OCI-LY7 (cell line): Measurements from ENCODE around the gene UBTD2. TPM values are rescaled to one million over a fixed set of nuclear protein-coding genes. Genes with fewer than 3 reads are reported as not detected.

Experiments used
- BruUV-seq: library from RNA; stranded (reverse); fragments of 400-500 nt; replicated peaks from 2 replicates; lab custom pipeline; 2021; lab: Mats Ljungman, UMichigan
- CTCF ChIA-PET: fragments of 300-600 bp; sonication (Branson Sonifier 250); formaldehyde crosslinking; loops from one replicate; lab custom pipeline; 2022; ENCODE audit warnings: antibody characterized with exemption; ENCODE audit not compliant: unreplicated experiment; lab: Charles Lee
- POLR2A ChIA-PET: fragments of 300-600 bp; sonication (Branson Sonifier 250); formaldehyde crosslinking; loops from one replicate; lab custom pipeline; 2022; ENCODE audit warnings: antibody characterized with exemption; lab: Charles Lee
- DNase-seq: peaks from one replicate; pipeline ENCODE4 v3.0.0-alpha.2; 2015; ENCODE audit warnings: low spot score
- H2AFZ ChIP-seq: fragments of 200-600 bp; sonication (generic), shearing (Covaris generic); 2 replicates; pipeline ENCODE4 v1.6.1; 2014; ENCODE audit warnings: mild to moderate bottlenecking, antibody characterized with exemption, low read length, moderate library complexity
- H3K27ac ChIP-seq: fragments of 200-600 bp; sonication (generic); 2 replicates; pipeline ENCODE4 v1.5.1; 2014; ENCODE audit warnings: mixed run types, low read depth, mild to moderate bottlenecking, moderate library complexity, low read length, inconsistent platforms; ENCODE audit not compliant: poor library complexity, severe bottlenecking
- H3K36me3 ChIP-seq: fragments of 200-600 bp; sonication (generic); 2 replicates; pipeline ENCODE4 v1.6.1; 2014; ENCODE audit warnings: mild to moderate bottlenecking, antibody characterized with exemption, low read length, moderate library complexity, mixed read lengths; ENCODE audit not compliant: insufficient read depth
- H3K4me1 ChIP-seq: fragments of 200-600 bp; sonication (generic); 2 replicates; pipeline ENCODE4 v1.5.1; 2014; ENCODE audit warnings: mild to moderate bottlenecking, low read length; ENCODE audit not compliant: insufficient read depth, poor library complexity, severe bottlenecking
- H3K4me2 ChIP-seq: fragments of 200-600 bp; sonication (generic); 2 replicates; pipeline ENCODE4 v1.6.1; 2014; ENCODE audit warnings: mild to moderate bottlenecking, low read length
- H3K4me3 ChIP-seq: fragments of 200-600 bp; sonication (generic); 2 replicates; pipeline ENCODE4 v1.5.1; 2014; ENCODE audit warnings: mild to moderate bottlenecking, low read depth, low read length; ENCODE audit not compliant: poor library complexity, severe bottlenecking
- H3K79me2 ChIP-seq: fragments of 200-600 bp; sonication (generic); 2 replicates; pipeline ENCODE4 v1.6.1; 2016; ENCODE audit warnings: low read depth, mild to moderate bottlenecking, low read length, moderate library complexity, mixed read lengths; ENCODE audit not compliant: insufficient read depth
- H3K9me2 ChIP-seq: fragments of 200-600 bp; sonication (generic); 2 replicates; pipeline ENCODE4 v1.6.1; 2016; ENCODE audit warnings: mild to moderate bottlenecking, low read length, mixed read lengths; ENCODE audit not compliant: insufficient read depth
- H3K9me3 ChIP-seq: fragments of 200-600 bp; sonication (generic); 2 replicates; pipeline ENCODE4 v1.6.1; 2014; ENCODE audit warnings: mild to moderate bottlenecking, mixed run types, low read length, mixed read lengths
- H4K20me1 ChIP-seq: fragments of 200-600 bp; sonication (generic); 2 replicates; pipeline ENCODE4 v1.6.1; 2014; ENCODE audit warnings: mild to moderate bottlenecking, antibody characterized with exemption, low read length, moderate library complexity, mixed read lengths; ENCODE audit not compliant: insufficient read depth
- CTCF ChIP-seq: fragments of 200-600 bp; sonication (generic); conservative IDR thresholded peaks from 2 replicates; pipeline ENCODE4 v1.5.1; 2014; ENCODE audit warnings: mild to moderate bottlenecking, antibody characterized with exemption, low read length, moderate library complexity, mixed read lengths
- EZH2phosphoT487 ChIP-seq: fragments of 200-600 bp; sonication (generic); IDR thresholded peaks from 2 replicates; pipeline ENCODE4 v1.6.1; 2018; ENCODE audit warnings: low read depth, borderline replicate concordance, mild to moderate bottlenecking, mixed run types, antibody characterized with exemption, low read length, moderate library complexity, mixed read lengths
- intact Hi-C: fragments of 100-400 bp; cut with micrococcal nuclease; formaldehyde crosslinking; loops from one replicate; pipeline ENCODE4 v1.10.0; 2022; ENCODE audit not compliant: unreplicated experiment
- total RNA-seq, 2 experiments: library from RNA; depleted of rRNA in 1 of 2; stranded (reverse); fragments of >200 nt in 1 of 2; shearing (Covaris generic) in 1 of 2; gene quantifications; 2 replicates each; pipeline ENCODE4 v1.2.3, GENCODE V29; 2014 to 2022

The UBTD2 gene
- total RNA-seq, 2 experiments from 2014 or later, result 16.0 to 19.8 TPM

DNA sequence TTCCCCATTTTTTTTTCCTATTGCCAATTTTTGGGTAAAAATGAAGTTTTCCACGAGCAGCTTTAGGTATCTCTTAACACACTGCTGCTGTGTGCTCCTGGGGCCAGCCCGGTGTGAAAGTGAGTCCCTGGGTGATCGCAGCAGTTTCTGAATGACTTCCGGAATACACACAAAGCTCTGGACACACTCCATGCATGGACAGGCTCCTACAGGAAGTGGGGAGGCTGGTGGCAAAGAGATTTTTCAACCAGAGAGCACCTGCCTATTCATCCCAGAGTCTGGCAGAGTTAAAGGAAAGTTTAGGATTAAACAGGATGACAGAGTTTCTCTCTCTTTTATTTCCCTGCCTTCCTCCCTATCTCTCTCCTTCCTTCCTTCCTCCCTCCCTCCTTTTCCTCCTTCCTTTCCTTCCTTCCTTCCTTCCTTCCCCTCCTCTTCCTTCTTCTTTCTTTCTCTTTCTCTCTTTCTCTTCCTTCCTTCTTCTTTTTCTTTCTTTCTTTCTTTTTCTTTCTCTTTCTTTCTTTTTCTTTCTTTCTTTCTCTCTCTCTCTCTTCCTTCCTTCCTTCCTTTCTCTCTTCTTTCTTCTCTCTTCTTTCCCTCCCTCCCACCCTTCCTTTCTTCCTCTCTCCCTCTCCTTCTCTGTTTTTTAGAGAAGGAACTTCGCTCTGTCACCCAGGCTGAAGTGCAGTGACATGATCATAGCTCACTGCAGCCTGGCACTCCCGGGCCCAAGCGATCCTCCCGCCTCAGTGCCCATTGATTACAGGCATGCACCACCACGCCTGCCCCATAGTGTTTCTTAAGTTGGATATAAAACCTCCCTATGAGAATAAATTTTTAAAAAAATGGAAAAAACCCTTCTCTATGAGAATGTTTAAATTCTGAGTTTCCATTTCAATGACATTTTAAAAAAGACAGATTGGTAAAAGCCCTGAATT, 38.7 kb upstream of the UBTD2 start:
- Histone ChIP-seq H3K4me2 (peak overlapping the region; percentile 28; the same call in 1 of the 2 replicates), H3K27ac (no peak overlapping the region), H3K79me2 (no peaks in the 10 kb centered on the region), H4K20me1 (no peaks in the 10 kb centered on the region), H3K4me1 (peaks cover 6% of the 10 kb centered on the region), H3K9me3 (no peaks in the 10 kb centered on the region), H3K9me2 (no peaks in the 10 kb centered on the region), H3K36me3 (no peaks in the 10 kb centered on the region), H2AFZ (peak overlapping the region; percentile 30; the same call in 1 of the 2 replicates), H3K4me3 (no peak overlapping the region)
- POLR2A ChIA-PET, result interaction anchor here (0.6 to 1.2 kb wide), 2 partner anchors 134 to 162 kb away, joined by 4 read pairs; partner anchors contain the start of gene STK10
- CTCF ChIA-PET, result no interaction called here
- peak; percentile 36 for DNase-seq
- BruUV-seq, result no TSS peak
- TF ChIP-seq CTCF (no peak), EZH2phosphoT487 (no peak)
- intact Hi-C loops, result no loop called here

- ChIA-PET CTCF (no interaction called here), POLR2A (interaction anchor here (0.6 to 1.2 kb wide), 3 partner anchors 15 to 162 kb away, joined by 4 to 5 read pairs (median 4); partner anchors contain the start of gene STK10)
- H3K9me3 ChIP-seq, result no peaks in the 10 kb centered on the region
- H3K36me3 ChIP-seq, result no peaks in the 10 kb centered on the region
- intact Hi-C loops, result no loop called here
- H3K4me3 ChIP-seq, result no peak overlapping the region
- no peaks in the 10 kb centered on the region for H4K20me1 ChIP-seq
- H3K79me2 ChIP-seq, result no peaks in the 10 kb centered on the region
- no TSS peak for BruUV-seq
- H3K4me1 ChIP-seq, result peaks cover 6% of the 10 kb centered on the region
- no peak overlapping the region for H3K4me2 ChIP-seq
- peak overlapping the region; percentile 30; the same call in 1 of the 2 replicates for H2AFZ ChIP-seq
- no peak for DNase-seq
- H3K9me2 ChIP-seq, result no peaks in the 10 kb centered on the region
- no peak overlapping the region for H3K27ac ChIP-seq
- no peak for TF ChIP-seq EZH2phosphoT487
- TF ChIP-seq CTCF, result no peak
These were observed 38.0 kb upstream of the UBTD2 start for GRCh38 chr5:172321593-172321992.
